ENCODE measurements around the gene VTN. TPM values are rescaled to one million over a fixed set of nuclear protein-coding genes. Genes with fewer than 3 reads are reported as not detected.

VTN gene
- total and polyA plus RNA-seq, 2 donors (not counting 1 experiment from before 2014, with no cell fraction given): 0.34 to 0.36 TPM

DNA sequence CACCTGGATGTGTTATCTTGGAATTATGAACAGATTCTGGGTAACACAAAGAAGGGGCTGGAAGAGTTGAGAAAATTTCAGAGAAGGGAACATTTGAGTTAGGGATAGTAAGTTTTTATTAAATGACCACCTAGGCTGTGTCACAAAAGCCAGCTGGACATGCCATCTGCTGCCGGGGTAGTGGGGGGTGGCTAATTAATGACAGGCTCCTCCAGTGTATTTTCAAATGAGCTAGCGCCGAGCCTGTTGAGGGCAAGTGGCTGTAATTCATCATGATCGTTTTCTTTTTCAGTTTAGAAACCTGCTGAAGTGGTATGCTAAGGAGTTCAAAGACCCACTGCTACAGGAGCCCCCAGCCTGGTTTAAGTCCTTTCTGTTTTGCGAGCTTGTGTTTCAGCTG, 44.9 kb downstream of the VTN start:
- TF ChIP-seq, protein P1, sequence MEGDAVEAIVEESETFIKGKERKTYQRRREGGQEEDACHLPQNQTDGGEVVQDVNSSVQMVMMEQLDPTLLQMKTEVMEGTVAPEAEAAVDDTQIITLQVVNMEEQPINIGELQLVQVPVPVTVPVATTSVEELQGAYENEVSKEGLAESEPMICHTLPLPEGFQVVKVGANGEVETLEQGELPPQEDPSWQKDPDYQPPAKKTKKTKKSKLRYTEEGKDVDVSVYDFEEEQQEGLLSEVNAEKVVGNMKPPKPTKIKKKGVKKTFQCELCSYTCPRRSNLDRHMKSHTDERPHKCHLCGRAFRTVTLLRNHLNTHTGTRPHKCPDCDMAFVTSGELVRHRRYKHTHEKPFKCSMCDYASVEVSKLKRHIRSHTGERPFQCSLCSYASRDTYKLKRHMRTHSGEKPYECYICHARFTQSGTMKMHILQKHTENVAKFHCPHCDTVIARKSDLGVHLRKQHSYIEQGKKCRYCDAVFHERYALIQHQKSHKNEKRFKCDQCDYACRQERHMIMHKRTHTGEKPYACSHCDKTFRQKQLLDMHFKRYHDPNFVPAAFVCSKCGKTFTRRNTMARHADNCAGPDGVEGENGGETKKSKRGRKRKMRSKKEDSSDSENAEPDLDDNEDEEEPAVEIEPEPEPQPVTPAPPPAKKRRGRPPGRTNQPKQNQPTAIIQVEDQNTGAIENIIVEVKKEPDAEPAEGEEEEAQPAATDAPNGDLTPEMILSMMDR (IDR thresholded peaks at IDR 0.05): no peak
- no peak for TF ChIP-seq EZH2 (IDR thresholded peaks at IDR 0.05; ENCODE audit: borderline replicate concordance, insufficient read depth, low read depth, low read length, poor library complexity, severe bottlenecking)
- peaks cover 5% of the 10 kb centered on the region for H3K4me1 Mint-ChIP-seq
- Histone ChIP-seq H2AFZ (ENCODE audit: insufficient read depth, low read depth, low read length, poor library complexity, severe bottlenecking) (no peak overlapping the region), H3K9me3 (ENCODE audit: control extremely low read depth in 1 of 3, control insufficient read depth in 2 of 3, insufficient read depth in 1 of 3, low read length in 2 of 3) (no peaks in the 10 kb centered on the region), H4K20me1 (ENCODE audit: control insufficient read depth, insufficient read depth, low read length, poor library complexity, severe bottlenecking) (no peaks in the 10 kb centered on the region), H3K27ac (ENCODE audit: low read length in 2 of 2) (no peak overlapping the region), H3K4me3 (ENCODE audit: control extremely low read depth in 1 of 5, extremely low read depth in 1 of 5, insufficient read depth in 1 of 5, low read depth in 2 of 5, low read length in 4 of 5) (no peak overlapping the region), H3K27me3 (replicated peaks in 1 of 4; ENCODE audit: control extremely low read depth in 1 of 4, control insufficient read depth in 3 of 4, insufficient read depth in 4 of 4, low read length in 3 of 4) (no peaks in the 10 kb centered on the region), H3K4me1 (ENCODE audit: control insufficient read depth in 2 of 2, insufficient read depth in 2 of 2, low read length in 2 of 2) (no peaks in the 10 kb centered on the region), H3K79me2 (ENCODE audit: control insufficient read depth, insufficient read depth, low read length) (no peaks in the 10 kb centered on the region), H3K9ac (ENCODE audit: low read length) (no peak overlapping the region), H3K36me3 (replicated peaks in 1 of 2; ENCODE audit: control extremely low read depth in 1 of 2, control insufficient read depth in 1 of 2, extremely low read depth in 1 of 2, insufficient read depth in 2 of 2, low read length in 1 of 2) (peaks cover 0 to 27% of the 10 kb centered on the region in 2 experiments), H3K4me2 (replicated peaks; ENCODE audit: low read depth, low read length, poor library complexity, severe bottlenecking) (no peak overlapping the region)
- POLR2A ChIA-PET: no interaction called here
- CTCF ChIA-PET: no interaction called here
- intact Hi-C loops (cut with micrococcal nuclease): no loop called here
- no peaks in the 10 kb centered on the region for H3K9me3 Mint-ChIP-seq (ENCODE audit: insufficient read depth)
- ATAC-seq (ENCODE audit: low read depth) (no peak), DNase-seq (no peak)
- H3K27ac Mint-ChIP-seq: no peak overlapping the region
- 96% methylated on average over 4 of the region's 5 CpGs for WGBS (ENCODE audit: insufficient coverage)
- H3K4me3 Mint-ChIP-seq: no peak overlapping the region
- H3K27me3 Mint-ChIP-seq: no peaks in the 10 kb centered on the region

DNA sequence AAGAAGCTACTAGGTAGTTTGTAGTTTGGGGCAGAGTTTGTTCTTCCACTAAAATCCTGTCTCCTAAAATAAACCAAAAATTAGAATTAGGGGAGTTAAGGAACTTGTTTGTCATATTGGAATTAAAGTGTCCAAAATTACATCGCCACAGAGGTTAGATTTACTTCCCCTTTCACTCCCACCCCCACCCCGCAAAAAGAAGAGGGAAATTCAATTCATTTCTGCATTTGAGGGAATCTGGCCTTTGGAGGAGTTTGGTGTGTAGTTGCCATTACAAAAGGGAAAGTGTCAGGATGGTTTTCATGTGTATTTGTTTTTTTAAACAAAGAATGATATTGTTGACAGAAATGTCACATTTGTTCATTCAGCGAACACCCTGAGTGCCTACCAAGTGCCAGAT, 45.3 kb downstream of the VTN start:
- Histone ChIP-seq H3K4me3 (ENCODE audit: control extremely low read depth in 1 of 5, extremely low read depth in 1 of 5, insufficient read depth in 1 of 5, low read depth in 2 of 5, low read length in 4 of 5) (no peak overlapping the region), H3K4me1 (ENCODE audit: control insufficient read depth in 2 of 2, insufficient read depth in 2 of 2, low read length in 2 of 2) (peaks cover 3 to 4% of the 10 kb centered on the region in 2 donors), H3K27me3 (replicated peaks in 1 of 4; ENCODE audit: control extremely low read depth in 1 of 4, control insufficient read depth in 3 of 4, insufficient read depth in 4 of 4, low read length in 3 of 4) (no peaks in the 10 kb centered on the region), H3K36me3 (replicated peaks in 1 of 2; ENCODE audit: control extremely low read depth in 1 of 2, control insufficient read depth in 1 of 2, extremely low read depth in 1 of 2, insufficient read depth in 2 of 2, low read length in 1 of 2) (peaks cover 0 to 26% of the 10 kb centered on the region in 2 experiments), H3K9ac (ENCODE audit: low read length) (no peak overlapping the region), H4K20me1 (ENCODE audit: control insufficient read depth, insufficient read depth, low read length, poor library complexity, severe bottlenecking) (no peaks in the 10 kb centered on the region), H3K79me2 (ENCODE audit: control insufficient read depth, insufficient read depth, low read length) (no peaks in the 10 kb centered on the region), H2AFZ (ENCODE audit: insufficient read depth, low read depth, low read length, poor library complexity, severe bottlenecking) (no peak overlapping the region), H3K9me3 (ENCODE audit: control extremely low read depth in 1 of 3, control insufficient read depth in 2 of 3, insufficient read depth in 1 of 3, low read length in 2 of 3) (no peaks in the 10 kb centered on the region), H3K27ac (ENCODE audit: low read length in 2 of 2) (no peak overlapping the region), H3K4me2 (replicated peaks; ENCODE audit: low read depth, low read length, poor library complexity, severe bottlenecking) (no peak overlapping the region)
- TF ChIP-seq EZH2 (IDR thresholded peaks at IDR 0.05; ENCODE audit: borderline replicate concordance, insufficient read depth, low read depth, low read length, poor library complexity, severe bottlenecking): no peak
- TF ChIP-seq, protein P1 (IDR thresholded peaks at IDR 0.05): no peak
- ChIA-PET CTCF (interaction anchor here (0.5 kb wide), 1 partner anchor 440 kb away, joined by 3 read pairs; no protein-coding TSS in a partner anchor), POLR2A (no interaction called here)
- H3K4me1 Mint-ChIP-seq: peaks cover 9% of the 10 kb centered on the region
- intact Hi-C loops (cut with micrococcal nuclease): no loop called here
- 100% methylated on average over 1 of the region's 3 CpGs for WGBS (ENCODE audit: insufficient coverage)
- no peak overlapping the region for H3K27ac Mint-ChIP-seq
- DNase-seq (no peak), ATAC-seq (ENCODE audit: low read depth) (no peak)
- no peak overlapping the region for H3K4me3 Mint-ChIP-seq
- no peaks in the 10 kb centered on the region for H3K9me3 Mint-ChIP-seq (ENCODE audit: insufficient read depth)
- H3K27me3 Mint-ChIP-seq: no peaks in the 10 kb centered on the region
